Measurements from ENCODE around the gene ABL2.
"Not testable (repeated sequence)": the region's sequence is repeated elsewhere in the genome, so short reads cannot be mapped to it uniquely, and the experiment has no call there.

Gene ABL2

GRCh38 chr1:179217943-179218507 lies 11.5 kb downstream of the ABL2 start:
- no peak for TF ChIP-seq CTCF (IDR thresholded peaks at IDR 0.05; ENCODE audit: low read length, missing control alignments)
- DNase-seq (ENCODE audit: low read depth): peak; percentile 76
- H3K4me3 ChIP-seq (replicated peaks; ENCODE audit: low read depth, low read length): no peak overlapping the region

GRCh38 chr1:179213317-179213716 lies 16.2 kb downstream of the ABL2 start:
- not testable (repeated sequence) for H3K4me3 ChIP-seq (replicated peaks; ENCODE audit: low read depth, low read length); DNase-seq (ENCODE audit: low read depth)

- DNase-seq (ENCODE audit: low read depth): no peak
- H3K4me3 ChIP-seq (replicated peaks; ENCODE audit: low read depth, low read length): no peak overlapping the region
- no peak for TF ChIP-seq CTCF (IDR thresholded peaks at IDR 0.05; ENCODE audit: low read length, missing control alignments)
Observed at GRCh38 chr1:179208681-179209477, 20.6 kb downstream of the ABL2 start.

GRCh38 chr1:179206812-179207211 lies 22.7 kb downstream of the ABL2 start:
- no peak for DNase-seq (ENCODE audit: low read depth)
- no peak overlapping the region for H3K4me3 ChIP-seq (replicated peaks; ENCODE audit: low read depth, low read length)
- TF ChIP-seq CTCF (IDR thresholded peaks at IDR 0.05; ENCODE audit: low read length, missing control alignments): no peak

- TF ChIP-seq CTCF (IDR thresholded peaks at IDR 0.05; ENCODE audit: low read length, missing control alignments): no peak
- no peak overlapping the region for H3K4me3 ChIP-seq (replicated peaks; ENCODE audit: low read depth, low read length)
- no peak for DNase-seq (ENCODE audit: low read depth)
Observed at GRCh38 chr1:179205284-179205683, 24.2 kb downstream of the ABL2 start.

- no peak for TF ChIP-seq CTCF (IDR thresholded peaks at IDR 0.05; ENCODE audit: low read length, missing control alignments)
- no peak overlapping the region for H3K4me3 ChIP-seq (replicated peaks; ENCODE audit: low read depth, low read length)
- DNase-seq (ENCODE audit: low read depth): no peak
Observed at GRCh38 chr1:179202161-179202560, 27.3 kb downstream of the ABL2 start.

GRCh38 chr1:179200586-179200985 lies 28.9 kb downstream of the ABL2 start:
- TF ChIP-seq CTCF (IDR thresholded peaks at IDR 0.05; ENCODE audit: low read length, missing control alignments): no peak
- DNase-seq (ENCODE audit: low read depth): no peak
- H3K4me3 ChIP-seq (replicated peaks; ENCODE audit: low read depth, low read length): no peak overlapping the region

Data from fibroblast of pulmonary artery (primary cell).